ENCODE results near the gene FIGNL2.

FIGNL2 gene

GRCh38 chr12:51792417-51792816 is 56.1 kb downstream of the FIGNL2 start:
- Mint-ChIP-seq H3K36me3 (no peaks in the 10 kb centered on the region), H3K4me3 (no peak overlapping the region), H3K4me1 (no peaks in the 10 kb centered on the region), H3K27me3 (peaks cover 2% of the 10 kb centered on the region), H3K27ac (no peak overlapping the region), H3K9me3 (no peaks in the 10 kb centered on the region)
- ATAC-seq (ENCODE audit: low read depth) (no peak), DNase-seq (ENCODE audit: low spot score in 2 of 2) (no peak)

- no peak for ATAC-seq (ENCODE audit: low read depth)
- DNase-seq (ENCODE audit: low spot score in 2 of 2), result no peak
- Mint-ChIP-seq H3K27ac (no peak overlapping the region), H3K9me3 (no peaks in the 10 kb centered on the region), H3K4me1 (no peaks in the 10 kb centered on the region), H3K36me3 (no peaks in the 10 kb centered on the region), H3K27me3 (peaks cover 2% of the 10 kb centered on the region), H3K4me3 (no peak overlapping the region)
Observed at GRCh38 chr12:51788876-51789275, 59.6 kb downstream of the FIGNL2 start.

- H3K4me1 Mint-ChIP-seq, result no peaks in the 10 kb centered on the region
- no peaks in the 10 kb centered on the region for H3K27me3 Mint-ChIP-seq
- H3K27ac Mint-ChIP-seq, result no peak overlapping the region
- H3K9me3 Mint-ChIP-seq, result no peaks in the 10 kb centered on the region
- H3K4me3 Mint-ChIP-seq, result no peak overlapping the region
- DNase-seq (ENCODE audit: low spot score in 2 of 2) (no peak), ATAC-seq (ENCODE audit: low read depth) (no peak)
- no peaks in the 10 kb centered on the region for H3K36me3 Mint-ChIP-seq
Observed at GRCh38 chr12:51785906-51786305, 62.6 kb downstream of the FIGNL2 start.

- Mint-ChIP-seq H3K4me1 (no peaks in the 10 kb centered on the region), H3K27ac (no peak overlapping the region), H3K36me3 (no peaks in the 10 kb centered on the region), H3K27me3 (peaks cover 2% of the 10 kb centered on the region), H3K9me3 (no peaks in the 10 kb centered on the region), H3K4me3 (no peak overlapping the region)
- DNase-seq (ENCODE audit: low spot score in 2 of 2), result no peak
- no peak for ATAC-seq (ENCODE audit: low read depth)
Observed at GRCh38 chr12:51784688-51785087, 63.8 kb downstream of the FIGNL2 start.

- Mint-ChIP-seq H3K9me3 (no peaks in the 10 kb centered on the region), H3K4me1 (no peaks in the 10 kb centered on the region), H3K27ac (no peak overlapping the region), H3K27me3 (peaks cover 2% of the 10 kb centered on the region), H3K4me3 (no peak overlapping the region), H3K36me3 (no peaks in the 10 kb centered on the region)
- DNase-seq (ENCODE audit: low spot score in 2 of 2), result no peak
- no peak for ATAC-seq (ENCODE audit: low read depth)
Observed at GRCh38 chr12:51779876-51780275, 68.6 kb downstream of the FIGNL2 start.

GRCh38 chr12:51777973-51778372 is 70.5 kb downstream of the FIGNL2 start:
- peaks cover 2% of the 10 kb centered on the region for H3K27me3 Mint-ChIP-seq

GRCh38 chr12:51777457-51777856 is 71.1 kb downstream of the FIGNL2 start:
- Mint-ChIP-seq H3K9me3 (no peaks in the 10 kb centered on the region), H3K27me3 (peaks cover 2% of the 10 kb centered on the region), H3K36me3 (no peaks in the 10 kb centered on the region), H3K4me3 (no peak overlapping the region), H3K4me1 (no peaks in the 10 kb centered on the region), H3K27ac (no peak overlapping the region)
- DNase-seq (ENCODE audit: low spot score in 2 of 2) (no peak), ATAC-seq (ENCODE audit: low read depth) (no peak)

More at GRCh38 chr12:51777973-51778372, 70.5 kb downstream of the FIGNL2 start:
- Mint-ChIP-seq H3K9me3 (no peaks in the 10 kb centered on the region), H3K27ac (no peak overlapping the region), H3K36me3 (no peaks in the 10 kb centered on the region), H3K4me1 (no peaks in the 10 kb centered on the region), H3K4me3 (no peak overlapping the region)
- DNase-seq (ENCODE audit: low spot score in 2 of 2) (no peak), ATAC-seq (ENCODE audit: low read depth) (no peak)

GRCh38 chr12:51774933-51775332 is 73.6 kb downstream of the FIGNL2 start:
- Mint-ChIP-seq H3K9me3 (no peaks in the 10 kb centered on the region), H3K27me3 (no peaks in the 10 kb centered on the region), H3K36me3 (no peaks in the 10 kb centered on the region), H3K4me3 (no peak overlapping the region), H3K27ac (no peak overlapping the region), H3K4me1 (no peaks in the 10 kb centered on the region)
- DNase-seq (ENCODE audit: low spot score in 2 of 2) (no peak), ATAC-seq (ENCODE audit: low read depth) (no peak)

GRCh38 chr12:51773145-51773869 is 75.2 kb downstream of the FIGNL2 start:
- Mint-ChIP-seq H3K4me1 (no peaks in the 10 kb centered on the region), H3K27me3 (no peaks in the 10 kb centered on the region), H3K27ac (no peak overlapping the region), H3K9me3 (no peaks in the 10 kb centered on the region), H3K4me3 (no peak overlapping the region), H3K36me3 (no peaks in the 10 kb centered on the region)
- DNase-seq (ENCODE audit: low spot score in 2 of 2) (no peak), ATAC-seq (ENCODE audit: low read depth) (no peak)

- Mint-ChIP-seq H3K4me3 (no peak overlapping the region), H3K9me3 (no peaks in the 10 kb centered on the region), H3K27ac (no peak overlapping the region), H3K36me3 (no peaks in the 10 kb centered on the region), H3K27me3 (no peaks in the 10 kb centered on the region), H3K4me1 (no peaks in the 10 kb centered on the region)
- DNase-seq (ENCODE audit: low spot score in 2 of 2) (no peak), ATAC-seq (ENCODE audit: low read depth) (no peak)
Observed at GRCh38 chr12:51771008-51771407, 77.5 kb downstream of the FIGNL2 start.

Data from memory B cell (primary cell).